HepG2 (cell line): Measurements from ENCODE around the gene SACS.

ENCODE experiments used
- EP300 ChIP-seq, 3 experiments: sonication (generic) in 1 of 3; formaldehyde crosslinking in 1 of 3; IDR thresholded peaks; 2 replicates each; pipeline versions ENCODE4 v1.5.1 to v1.6.1; 2011 to 2020; ENCODE audit warnings: low read depth in 2 of 3, low read length in 2 of 3, borderline replicate concordance in 1 of 3, improper control_type of control experiment in 1 of 3, mild to moderate bottlenecking in 1 of 3, missing genetic modification reagents in 1 of 3, moderate library complexity in 1 of 3
- EZH2 ChIP-seq: conservative IDR thresholded peaks from 2 replicates; pipeline ENCODE4 v1.6.1; 2012; ENCODE audit warnings: mild to moderate bottlenecking, low read depth, low read length, moderate library complexity
- MAFG ChIP-seq: sonication (generic); formaldehyde crosslinking; IDR thresholded peaks from 2 replicates; pipeline ENCODE4 v1.5.1; 2020; ENCODE audit warnings: mild to moderate bottlenecking, missing genetic modification reagents
- POLR2A ChIP-seq, 2 experiments: IDR thresholded peaks; 2 replicates each; pipeline ENCODE4 v1.6.1; 2011; ENCODE audit warnings: low read depth in 2 of 2, low read length in 2 of 2, mild to moderate bottlenecking in 1 of 2, moderate library complexity in 1 of 2; ENCODE audit not compliant: insufficient read depth in 1 of 2
- RNF2 ChIP-seq: fragments of 450-650 bp; conservative IDR thresholded peaks from 2 replicates; pipeline ENCODE4 v1.6.1; 2016; ENCODE audit warnings: low read depth
- ZNF562 ChIP-seq: sonication (generic); formaldehyde crosslinking; IDR thresholded peaks from 2 replicates; pipeline ENCODE4 v1.8.0; 2022; ENCODE audit warnings: missing genetic modification reagents, borderline replicate concordance
- ZNF746 ChIP-seq: sonication (generic); formaldehyde crosslinking; IDR thresholded peaks from 2 replicates; pipeline ENCODE4 v1.8.0; 2022; ENCODE audit warnings: mild to moderate bottlenecking, missing genetic modification reagents
- TF ChIP-seq, protein P1 (sequence below): sonication (generic); formaldehyde crosslinking; IDR thresholded peaks from 2 replicates; pipeline ENCODE4 v1.5.0; 2020; ENCODE audit warnings: mild to moderate bottlenecking, missing genetic modification reagents, moderate library complexity
- TF ChIP-seq, protein P2 (sequence below): IDR thresholded peaks from 2 replicates; pipeline ENCODE4 v1.6.1; 2012; ENCODE audit warnings: inconsistent platforms
- TF ChIP-seq, protein P3 (sequence below): sonication (generic); formaldehyde crosslinking; IDR thresholded peaks from 2 replicates; pipeline ENCODE4 v1.5.0; 2020; ENCODE audit warnings: missing genetic modification reagents

DNA sequence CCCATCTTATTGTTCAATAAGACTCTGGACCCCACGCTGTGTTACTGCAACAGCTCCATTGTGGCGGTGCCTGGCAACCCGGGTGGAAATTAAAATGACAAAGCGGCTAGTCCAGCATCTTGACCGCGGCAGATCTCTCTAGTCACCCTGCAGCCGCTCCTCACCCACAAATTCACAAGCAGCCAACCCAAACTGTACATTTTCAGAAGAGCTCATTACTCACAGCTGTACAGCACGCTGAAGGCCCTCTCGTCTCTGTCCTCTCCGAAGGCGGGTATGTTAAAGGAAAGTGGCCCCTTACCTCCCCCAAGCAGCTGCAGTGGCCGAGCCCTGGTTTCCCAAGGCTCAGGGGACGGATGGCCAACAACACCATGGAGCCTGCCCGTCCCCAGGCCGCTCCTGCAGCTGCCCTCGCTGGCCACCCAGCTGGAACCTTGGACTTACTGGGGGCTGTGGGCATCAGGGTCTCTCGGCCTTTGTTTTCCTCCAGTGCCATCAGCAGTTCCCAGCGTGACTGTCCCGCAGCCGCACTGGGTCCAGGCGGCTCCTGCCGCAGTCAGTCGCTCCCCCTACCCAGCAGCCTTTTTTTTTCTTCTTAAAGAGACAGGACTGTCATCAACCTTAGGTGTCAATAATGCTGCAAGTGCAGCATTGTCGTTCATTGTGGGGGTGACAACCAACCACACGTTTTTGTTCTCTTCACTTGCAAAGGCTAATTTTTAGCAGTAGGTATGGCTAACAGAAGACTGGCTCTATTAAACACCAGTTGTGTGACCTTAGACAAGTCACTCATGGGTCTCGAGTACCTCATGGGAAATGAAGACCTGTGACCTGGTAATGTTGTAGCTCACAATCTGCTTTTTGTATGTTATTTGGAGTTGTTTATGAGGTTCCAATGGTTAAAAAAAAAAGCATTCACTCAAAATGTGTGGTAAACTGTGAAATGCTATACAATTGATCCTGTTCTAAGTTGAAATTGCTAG is at the start of gene SACS:
- TF ChIP-seq MAFG (CRISPR knock-in tag), result no peak
- TF ChIP-seq, protein P1, sequence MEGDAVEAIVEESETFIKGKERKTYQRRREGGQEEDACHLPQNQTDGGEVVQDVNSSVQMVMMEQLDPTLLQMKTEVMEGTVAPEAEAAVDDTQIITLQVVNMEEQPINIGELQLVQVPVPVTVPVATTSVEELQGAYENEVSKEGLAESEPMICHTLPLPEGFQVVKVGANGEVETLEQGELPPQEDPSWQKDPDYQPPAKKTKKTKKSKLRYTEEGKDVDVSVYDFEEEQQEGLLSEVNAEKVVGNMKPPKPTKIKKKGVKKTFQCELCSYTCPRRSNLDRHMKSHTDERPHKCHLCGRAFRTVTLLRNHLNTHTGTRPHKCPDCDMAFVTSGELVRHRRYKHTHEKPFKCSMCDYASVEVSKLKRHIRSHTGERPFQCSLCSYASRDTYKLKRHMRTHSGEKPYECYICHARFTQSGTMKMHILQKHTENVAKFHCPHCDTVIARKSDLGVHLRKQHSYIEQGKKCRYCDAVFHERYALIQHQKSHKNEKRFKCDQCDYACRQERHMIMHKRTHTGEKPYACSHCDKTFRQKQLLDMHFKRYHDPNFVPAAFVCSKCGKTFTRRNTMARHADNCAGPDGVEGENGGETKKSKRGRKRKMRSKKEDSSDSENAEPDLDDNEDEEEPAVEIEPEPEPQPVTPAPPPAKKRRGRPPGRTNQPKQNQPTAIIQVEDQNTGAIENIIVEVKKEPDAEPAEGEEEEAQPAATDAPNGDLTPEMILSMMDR (CRISPR knock-in tag), result no peak
- TF ChIP-seq ZNF746 (CRISPR knock-in tag), result no peak
- TF ChIP-seq POLR2A (IDR thresholded peaks at IDR 0.05; ENCODE audit: insufficient read depth in 1 of 2, low read depth in 2 of 2, low read length in 2 of 2), result no peak
- TF ChIP-seq EP300 (IDR thresholded peaks at IDR 0.05; ENCODE audit: low read depth in 2 of 2, low read length in 2 of 2), result no peak
- TF ChIP-seq EP300 (CRISPR knock-in tag; IDR thresholded peaks at IDR 0.05; ENCODE audit: borderline replicate concordance), result no peak
- TF ChIP-seq, protein P2, sequence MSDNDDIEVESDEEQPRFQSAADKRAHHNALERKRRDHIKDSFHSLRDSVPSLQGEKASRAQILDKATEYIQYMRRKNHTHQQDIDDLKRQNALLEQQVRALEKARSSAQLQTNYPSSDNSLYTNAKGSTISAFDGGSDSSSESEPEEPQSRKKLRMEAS, result no peak
- no peak for TF ChIP-seq ZNF562 (CRISPR knock-in tag)
- TF ChIP-seq, protein P3, sequence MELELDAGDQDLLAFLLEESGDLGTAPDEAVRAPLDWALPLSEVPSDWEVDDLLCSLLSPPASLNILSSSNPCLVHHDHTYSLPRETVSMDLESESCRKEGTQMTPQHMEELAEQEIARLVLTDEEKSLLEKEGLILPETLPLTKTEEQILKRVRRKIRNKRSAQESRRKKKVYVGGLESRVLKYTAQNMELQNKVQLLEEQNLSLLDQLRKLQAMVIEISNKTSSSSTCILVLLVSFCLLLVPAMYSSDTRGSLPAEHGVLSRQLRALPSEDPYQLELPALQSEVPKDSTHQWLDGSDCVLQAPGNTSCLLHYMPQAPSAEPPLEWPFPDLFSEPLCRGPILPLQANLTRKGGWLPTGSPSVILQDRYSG (CRISPR knock-in tag), result no peak
- TF ChIP-seq RNF2, result no peak
- TF ChIP-seq EZH2, result no peak
